ENCODE results near the gene CHTF8.

DNA sequence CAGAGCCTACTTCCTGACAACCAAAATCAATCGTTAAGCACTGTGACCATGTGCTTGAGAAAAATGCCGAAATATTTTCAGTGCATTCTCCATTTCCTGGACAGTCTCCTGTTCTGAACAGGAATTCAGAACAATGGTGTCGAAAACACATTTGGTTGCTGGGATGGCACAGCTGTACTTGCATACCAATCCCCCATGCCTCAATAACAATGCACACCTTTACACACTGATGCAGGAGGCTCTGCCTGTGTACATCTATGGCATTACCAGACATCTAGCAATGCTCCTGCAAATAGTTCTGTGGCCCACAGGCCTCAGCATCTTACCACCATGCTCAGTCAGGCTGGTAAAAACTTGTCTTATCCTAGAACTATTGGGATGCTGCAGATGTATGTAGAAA lies 6.2 kb downstream of the CHTF8 start:
- TF ChIP-seq EP300 (IDR thresholded peaks at IDR 0.05; ENCODE audit: borderline replicate concordance), result no peak
- no peak for TF ChIP-seq NFIC (IDR thresholded peaks at IDR 0.05)
- no peak for TF ChIP-seq RAD21 (IDR thresholded peaks at IDR 0.05; ENCODE audit: low read depth)
- TF ChIP-seq TEAD4 (IDR thresholded peaks at IDR 0.05), result no peak
- TF ChIP-seq ZBTB7A (IDR thresholded peaks at IDR 0.05; ENCODE audit: low read depth), result no peak
- no peak for TF ChIP-seq TAF1 (IDR thresholded peaks at IDR 0.05; ENCODE audit: low read depth)
- no peak for TF ChIP-seq CEBPB (IDR thresholded peaks at IDR 0.05)
- TF ChIP-seq, protein P1, sequence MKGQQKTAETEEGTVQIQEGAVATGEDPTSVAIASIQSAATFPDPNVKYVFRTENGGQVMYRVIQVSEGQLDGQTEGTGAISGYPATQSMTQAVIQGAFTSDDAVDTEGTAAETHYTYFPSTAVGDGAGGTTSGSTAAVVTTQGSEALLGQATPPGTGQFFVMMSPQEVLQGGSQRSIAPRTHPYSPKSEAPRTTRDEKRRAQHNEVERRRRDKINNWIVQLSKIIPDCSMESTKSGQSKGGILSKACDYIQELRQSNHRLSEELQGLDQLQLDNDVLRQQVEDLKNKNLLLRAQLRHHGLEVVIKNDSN (IDR thresholded peaks at IDR 0.05), result no peak
- TF ChIP-seq, protein P2, sequence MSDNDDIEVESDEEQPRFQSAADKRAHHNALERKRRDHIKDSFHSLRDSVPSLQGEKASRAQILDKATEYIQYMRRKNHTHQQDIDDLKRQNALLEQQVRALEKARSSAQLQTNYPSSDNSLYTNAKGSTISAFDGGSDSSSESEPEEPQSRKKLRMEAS (IDR thresholded peaks at IDR 0.05), result no peak
- no peak for TF ChIP-seq YY1 (IDR thresholded peaks at IDR 0.05; ENCODE audit: low read depth)
- TF ChIP-seq, protein P3, sequence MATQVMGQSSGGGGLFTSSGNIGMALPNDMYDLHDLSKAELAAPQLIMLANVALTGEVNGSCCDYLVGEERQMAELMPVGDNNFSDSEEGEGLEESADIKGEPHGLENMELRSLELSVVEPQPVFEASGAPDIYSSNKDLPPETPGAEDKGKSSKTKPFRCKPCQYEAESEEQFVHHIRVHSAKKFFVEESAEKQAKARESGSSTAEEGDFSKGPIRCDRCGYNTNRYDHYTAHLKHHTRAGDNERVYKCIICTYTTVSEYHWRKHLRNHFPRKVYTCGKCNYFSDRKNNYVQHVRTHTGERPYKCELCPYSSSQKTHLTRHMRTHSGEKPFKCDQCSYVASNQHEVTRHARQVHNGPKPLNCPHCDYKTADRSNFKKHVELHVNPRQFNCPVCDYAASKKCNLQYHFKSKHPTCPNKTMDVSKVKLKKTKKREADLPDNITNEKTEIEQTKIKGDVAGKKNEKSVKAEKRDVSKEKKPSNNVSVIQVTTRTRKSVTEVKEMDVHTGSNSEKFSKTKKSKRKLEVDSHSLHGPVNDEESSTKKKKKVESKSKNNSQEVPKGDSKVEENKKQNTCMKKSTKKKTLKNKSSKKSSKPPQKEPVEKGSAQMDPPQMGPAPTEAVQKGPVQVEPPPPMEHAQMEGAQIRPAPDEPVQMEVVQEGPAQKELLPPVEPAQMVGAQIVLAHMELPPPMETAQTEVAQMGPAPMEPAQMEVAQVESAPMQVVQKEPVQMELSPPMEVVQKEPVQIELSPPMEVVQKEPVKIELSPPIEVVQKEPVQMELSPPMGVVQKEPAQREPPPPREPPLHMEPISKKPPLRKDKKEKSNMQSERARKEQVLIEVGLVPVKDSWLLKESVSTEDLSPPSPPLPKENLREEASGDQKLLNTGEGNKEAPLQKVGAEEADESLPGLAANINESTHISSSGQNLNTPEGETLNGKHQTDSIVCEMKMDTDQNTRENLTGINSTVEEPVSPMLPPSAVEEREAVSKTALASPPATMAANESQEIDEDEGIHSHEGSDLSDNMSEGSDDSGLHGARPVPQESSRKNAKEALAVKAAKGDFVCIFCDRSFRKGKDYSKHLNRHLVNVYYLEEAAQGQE (IDR thresholded peaks at IDR 0.05; ENCODE audit: low read depth), result no peak

Data from Ishikawa (cell line).